GM18505 (cell line): ENCODE results near the gene TBC1D22A.

Source experiments
- ATAC-seq: cut with Tn5 transposase; IDR thresholded peaks from one replicate; pipeline ENCODE4 v1.9.1; 2021; ENCODE audit not compliant: unreplicated experiment
- POLR2A ChIP-seq: IDR thresholded peaks from 4 replicates; pipeline ENCODE4 v1.6.1; 2011; ENCODE audit warnings: borderline replicate concordance; ENCODE audit not compliant: insufficient read depth, insufficient read length; ENCODE audit errors: extremely low read depth

Gene TBC1D22A

GRCh38 chr22:46834021-46834737 lies 71.7 kb downstream of the TBC1D22A start:
- no peak for ATAC-seq
- no peak for TF ChIP-seq POLR2A

DNA sequence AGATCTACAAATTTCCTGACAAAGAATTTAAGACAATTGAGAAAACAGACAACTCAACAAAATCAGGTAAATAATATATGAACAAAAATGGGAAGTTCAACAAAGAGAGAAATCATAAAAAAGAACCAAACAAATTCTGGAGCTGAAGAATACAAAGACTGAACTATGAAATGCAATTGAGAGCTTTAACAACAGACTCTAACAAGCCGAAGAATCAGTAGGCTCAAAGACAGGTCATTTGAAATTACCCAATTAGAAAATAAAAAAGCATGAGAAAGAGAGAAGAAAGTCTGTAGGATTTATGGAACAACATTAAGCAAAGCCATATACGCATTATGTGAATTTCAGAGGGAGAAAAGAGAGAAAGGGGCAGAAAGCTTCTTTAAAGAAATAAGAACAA lies 72.8 kb downstream of the TBC1D22A start:
- ATAC-seq = no peak
- no peak for TF ChIP-seq POLR2A

DNA sequence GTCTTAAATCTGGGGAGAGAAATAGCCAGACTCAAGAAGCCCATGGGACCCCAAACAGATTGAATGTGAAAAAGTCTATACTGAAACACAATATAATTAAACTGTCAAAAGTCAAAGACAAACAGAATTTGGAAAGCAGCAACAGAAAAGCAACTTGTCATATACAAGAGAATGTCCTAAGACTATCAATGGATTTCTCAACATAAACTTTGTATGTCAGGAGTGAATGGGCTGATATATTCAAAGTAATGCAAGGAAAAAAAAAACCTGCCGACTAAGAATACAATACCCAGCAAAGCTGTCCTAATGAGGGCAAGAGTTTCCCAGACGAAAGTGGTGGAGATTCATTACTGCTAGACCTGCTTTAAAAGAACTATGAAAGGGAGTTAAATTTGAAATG lies 73.2 kb downstream of the TBC1D22A start:
- TF ChIP-seq POLR2A = no peak
- no peak for ATAC-seq

GRCh38 chr22:46841522-46841921 lies 79.1 kb downstream of the TBC1D22A start:
- TF ChIP-seq POLR2A = no peak
- ATAC-seq = no peak

- no peak for ATAC-seq
- no peak for TF ChIP-seq POLR2A
These were observed 80.2 kb downstream of the TBC1D22A start for GRCh38 chr22:46842606-46843005.

GRCh38 chr22:46843821-46844255 lies 81.4 kb downstream of the TBC1D22A start:
- TF ChIP-seq POLR2A = no peak
- ATAC-seq = no peak

GRCh38 chr22:46844606-46845210 lies 82.3 kb downstream of the TBC1D22A start:
- ATAC-seq = no peak
- no peak for TF ChIP-seq POLR2A

DNA sequence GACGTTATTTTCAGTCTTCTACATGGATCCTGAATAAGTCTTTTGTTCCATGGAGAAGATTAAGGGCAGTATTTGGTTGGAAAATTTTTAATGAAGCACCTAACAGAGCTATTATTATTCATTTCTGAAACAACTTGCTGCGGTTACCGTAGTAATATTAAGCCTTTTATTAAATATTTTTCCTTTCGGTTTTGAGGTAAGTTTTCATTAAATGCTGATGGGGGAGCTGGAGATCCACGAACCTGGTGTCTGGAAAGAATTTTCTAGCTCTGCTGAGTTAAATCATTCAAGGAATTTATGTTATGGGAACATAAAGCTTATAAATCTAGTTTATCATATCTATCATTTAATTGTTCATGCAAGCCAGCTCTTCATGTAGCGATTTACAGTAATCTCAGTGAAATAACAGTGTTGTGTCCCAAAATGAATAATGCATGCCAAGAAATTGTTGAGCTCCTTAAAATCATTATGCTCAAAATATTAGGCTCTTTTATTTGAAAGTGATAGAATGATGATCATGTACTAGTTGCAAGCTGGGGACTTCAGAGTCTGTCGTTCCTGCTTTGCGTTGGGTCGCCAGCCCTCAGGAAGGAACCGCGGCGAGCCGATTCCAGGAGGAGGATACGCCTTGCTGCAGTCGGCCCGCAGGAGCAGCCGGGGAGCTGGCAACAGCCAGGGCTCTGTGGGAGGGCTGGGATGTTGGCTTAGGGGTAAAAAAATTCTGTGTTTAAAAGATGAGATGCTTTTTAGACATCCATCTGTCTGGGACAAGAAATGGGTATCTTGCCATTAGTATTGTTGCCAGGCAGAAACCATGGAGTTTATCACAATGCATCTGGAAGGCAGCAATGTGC lies 83.1 kb downstream of the TBC1D22A start:
- no peak for ATAC-seq
- TF ChIP-seq POLR2A = no peak

DNA sequence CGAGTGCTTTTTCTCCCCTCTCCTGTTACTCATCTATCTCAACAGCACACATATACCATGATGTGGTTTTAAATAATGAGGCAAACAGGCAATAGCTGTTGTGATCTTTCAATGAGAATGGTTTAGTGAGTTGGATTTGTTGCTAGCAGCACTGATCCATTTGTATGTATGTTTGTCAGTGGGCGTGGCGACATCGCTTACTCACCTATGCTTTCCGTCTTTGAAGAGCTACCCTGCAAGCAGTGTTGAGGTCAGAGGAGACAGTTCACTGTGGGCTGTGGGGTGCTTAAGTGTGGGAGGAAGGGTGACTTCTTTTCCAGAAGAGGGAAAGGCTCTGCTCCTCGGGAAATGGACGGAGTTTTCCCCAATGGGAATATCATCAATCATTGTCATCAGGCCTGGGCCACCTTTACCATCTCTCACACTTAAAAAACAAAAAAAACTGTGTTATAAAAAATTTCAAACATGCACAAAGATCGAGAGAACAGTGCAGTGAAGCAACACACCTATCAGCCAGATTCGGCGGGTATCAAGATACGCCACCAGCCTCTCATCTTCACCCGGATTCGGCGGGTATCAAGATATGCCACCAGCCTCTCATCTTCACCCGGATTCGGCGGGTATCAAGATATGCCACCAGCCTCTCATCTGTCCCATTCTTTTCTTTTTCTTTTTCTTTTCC lies 83.8 kb downstream of the TBC1D22A start:
- no peak for ATAC-seq
- no peak for TF ChIP-seq POLR2A

DNA sequence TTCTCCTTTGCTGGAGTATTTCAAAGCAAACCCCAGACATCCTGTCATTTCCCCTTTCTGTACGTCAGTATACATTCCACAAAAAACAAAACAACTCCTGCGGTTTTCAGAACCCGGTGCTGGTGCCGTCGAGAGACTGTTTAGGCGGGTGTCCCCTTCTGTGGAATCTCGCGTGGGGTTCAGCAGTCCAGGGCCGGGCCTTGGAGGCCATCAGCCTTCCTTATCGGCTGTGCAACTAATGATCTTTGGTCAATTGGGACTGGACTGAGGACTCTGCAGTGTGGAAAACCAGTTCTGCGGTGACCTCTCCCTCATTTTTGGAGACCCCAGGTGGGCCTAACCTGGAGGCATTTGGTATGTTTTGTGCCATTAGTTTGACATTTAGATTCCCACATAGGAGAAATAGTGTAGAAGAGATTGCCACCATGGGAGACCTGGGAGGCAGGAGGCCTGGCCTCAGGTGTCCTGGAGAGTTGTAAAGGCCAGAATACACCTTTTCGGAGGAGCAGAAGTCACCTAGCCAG lies 84.4 kb downstream of the TBC1D22A start:
- TF ChIP-seq POLR2A = no peak
- ATAC-seq = no peak

- TF ChIP-seq POLR2A = no peak
- ATAC-seq = no peak
These were observed 85.7 kb downstream of the TBC1D22A start for GRCh38 chr22:46848197-46848596.

GRCh38 chr22:46849101-46849500 lies 86.7 kb downstream of the TBC1D22A start:
- no peak for ATAC-seq
- no peak for TF ChIP-seq POLR2A

DNA sequence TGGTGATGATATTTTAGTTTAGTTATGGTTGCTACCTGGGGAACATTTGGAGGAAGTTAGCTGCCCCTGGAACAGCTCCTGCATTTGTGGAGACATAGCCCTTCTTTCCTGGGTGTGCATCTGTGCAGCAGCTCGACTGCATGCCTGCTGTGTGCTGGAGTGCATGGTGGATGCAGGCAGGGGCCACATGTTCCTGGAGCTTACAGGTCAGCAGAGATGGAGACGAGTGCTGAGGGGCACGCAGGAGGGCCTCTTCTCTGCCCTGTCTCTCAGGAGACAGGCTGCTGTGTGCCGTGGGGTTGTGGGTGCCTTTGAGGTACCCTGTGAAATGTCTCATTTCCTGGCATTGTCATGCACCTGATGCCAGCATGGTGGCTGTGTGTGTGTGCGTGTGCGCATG lies 87.5 kb downstream of the TBC1D22A start:
- no peak for ATAC-seq
- no peak for TF ChIP-seq POLR2A
